Lower leg skin (tissue), 4 donors: Measurements from ENCODE around the gene CMIP. TPM values are rescaled to one million over a fixed set of nuclear protein-coding genes. Genes with fewer than 3 reads are reported as not detected.

ENCODE experiments used
- DNase-seq, 2 donors: peaks; one replicate each; pipeline ENCODE4 v3.0.0-alpha.2; 2019; ENCODE audit warnings: low spot score in 2 of 2
- H3K4me3 ChIP-seq: fragments of 200-600 bp; sonication (generic); 2 replicates; pipeline ENCODE4 v1.5.1; 2017; ENCODE audit warnings: mild to moderate bottlenecking, low read depth; ENCODE audit not compliant: poor library complexity, severe bottlenecking
- POLR2A ChIP-seq, 2 donors: fragments of 450-650 bp; IDR thresholded peaks; one replicate each; pipeline ENCODE4 v1.6.1; 2016 to 2017; ENCODE audit warnings: antibody characterized with exemption in 2 of 2, mild to moderate bottlenecking in 1 of 2, moderate library complexity in 1 of 2
- WGBS, 2 donors: methylation state at CpG; one replicate each; pipeline ENCODE4 v1.1.5; 2018; 5-methylcytosine and 5-hydroxymethylcytosine counted together
- intact Hi-C: fragments of 100-400 bp; cut with DNase I; formaldehyde crosslinking; loops from one replicate; pipeline ENCODE4 v1.15.0; 2023; ENCODE audit warnings: low total_unique reads
- total RNA-seq, 4 donors: library from RNA; depleted of rRNA; stranded (reverse); fragments of >200 nt; gene quantifications; one replicate each; pipeline ENCODE4 v1.1.0, GENCODE V29; 2016
- TF ChIP-seq, protein P1 (sequence below), 3 donors: fragments of 450-650 bp; IDR thresholded peaks; one replicate each; pipeline ENCODE4 v1.5.1; 2016; ENCODE audit warnings: antibody characterized with exemption in 3 of 3, mild to moderate bottlenecking in 3 of 3, moderate library complexity in 2 of 3

Gene CMIP
- total RNA-seq, 4 donors from 2014 or later, result 53.7 to 115 (median 77.4) TPM

DNA sequence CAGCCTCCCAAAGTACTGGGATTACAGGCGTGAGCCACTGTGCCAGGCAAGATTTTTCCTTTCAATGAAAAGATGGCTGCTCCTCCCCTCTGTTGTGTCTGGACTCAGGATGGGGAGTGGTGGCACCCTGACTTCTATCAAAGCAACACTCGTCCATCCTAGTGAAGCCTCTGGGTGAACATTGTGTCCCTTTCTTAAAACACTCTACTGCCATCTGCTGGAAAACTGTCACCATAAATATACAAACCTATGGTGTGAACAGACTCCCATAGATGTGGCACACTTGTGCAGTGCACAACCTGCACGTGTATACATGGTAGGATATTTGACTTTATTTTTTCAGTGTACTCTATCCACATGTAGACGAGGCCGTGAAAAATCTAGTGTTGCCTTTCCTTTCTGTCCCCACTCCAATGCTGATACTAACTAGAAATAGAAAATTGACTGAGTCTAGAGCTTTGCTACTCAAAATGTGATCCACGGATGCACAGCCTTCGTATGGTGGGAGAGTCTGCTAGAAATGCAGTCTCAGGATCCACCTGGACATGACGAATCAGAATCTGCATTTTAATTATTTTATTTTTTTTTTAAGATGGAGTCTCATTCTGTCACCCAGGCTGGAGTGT is 278.6 kb downstream of the CMIP start:
- 36 to 43% methylated on average over 8 of the region's 8 CpGs for WGBS, 2 donors
- no peak for TF ChIP-seq POLR2A (IDR thresholded peaks at IDR 0.05)
- TF ChIP-seq, protein P1, sequence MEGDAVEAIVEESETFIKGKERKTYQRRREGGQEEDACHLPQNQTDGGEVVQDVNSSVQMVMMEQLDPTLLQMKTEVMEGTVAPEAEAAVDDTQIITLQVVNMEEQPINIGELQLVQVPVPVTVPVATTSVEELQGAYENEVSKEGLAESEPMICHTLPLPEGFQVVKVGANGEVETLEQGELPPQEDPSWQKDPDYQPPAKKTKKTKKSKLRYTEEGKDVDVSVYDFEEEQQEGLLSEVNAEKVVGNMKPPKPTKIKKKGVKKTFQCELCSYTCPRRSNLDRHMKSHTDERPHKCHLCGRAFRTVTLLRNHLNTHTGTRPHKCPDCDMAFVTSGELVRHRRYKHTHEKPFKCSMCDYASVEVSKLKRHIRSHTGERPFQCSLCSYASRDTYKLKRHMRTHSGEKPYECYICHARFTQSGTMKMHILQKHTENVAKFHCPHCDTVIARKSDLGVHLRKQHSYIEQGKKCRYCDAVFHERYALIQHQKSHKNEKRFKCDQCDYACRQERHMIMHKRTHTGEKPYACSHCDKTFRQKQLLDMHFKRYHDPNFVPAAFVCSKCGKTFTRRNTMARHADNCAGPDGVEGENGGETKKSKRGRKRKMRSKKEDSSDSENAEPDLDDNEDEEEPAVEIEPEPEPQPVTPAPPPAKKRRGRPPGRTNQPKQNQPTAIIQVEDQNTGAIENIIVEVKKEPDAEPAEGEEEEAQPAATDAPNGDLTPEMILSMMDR (IDR thresholded peaks at IDR 0.05), result peak in 1 of 3 donors; percentile 71
- no peak overlapping the region for H3K4me3 ChIP-seq
- intact Hi-C loops, result loop anchor here (5.0 kb wide), 1 partner anchor 321 kb away; no protein-coding TSS in a partner anchor
- DNase-seq, result peak in 1 of 2 donors; percentile 71

DNA sequence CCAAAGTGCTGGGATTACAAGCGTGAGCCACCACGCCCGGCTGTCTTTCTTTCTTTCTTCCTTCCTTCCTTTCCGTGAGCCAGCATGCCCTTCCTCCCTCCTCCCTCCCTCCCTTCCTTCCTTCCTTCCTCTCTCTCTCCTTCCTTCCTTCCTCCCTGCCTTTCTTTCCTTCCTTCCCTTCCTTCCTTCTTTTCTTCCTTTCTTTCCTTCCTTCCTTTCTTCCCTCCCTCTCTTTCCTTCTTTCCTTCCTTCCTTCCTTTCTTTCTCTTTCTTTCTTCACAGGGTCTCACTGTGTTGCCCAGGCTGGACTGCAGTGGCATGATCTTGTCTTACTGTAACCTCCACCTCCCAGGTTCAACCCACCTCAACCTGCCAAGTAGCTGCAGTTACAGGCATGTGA is 283.8 kb downstream of the CMIP start:
- intact Hi-C loops, result no loop called here

DNA sequence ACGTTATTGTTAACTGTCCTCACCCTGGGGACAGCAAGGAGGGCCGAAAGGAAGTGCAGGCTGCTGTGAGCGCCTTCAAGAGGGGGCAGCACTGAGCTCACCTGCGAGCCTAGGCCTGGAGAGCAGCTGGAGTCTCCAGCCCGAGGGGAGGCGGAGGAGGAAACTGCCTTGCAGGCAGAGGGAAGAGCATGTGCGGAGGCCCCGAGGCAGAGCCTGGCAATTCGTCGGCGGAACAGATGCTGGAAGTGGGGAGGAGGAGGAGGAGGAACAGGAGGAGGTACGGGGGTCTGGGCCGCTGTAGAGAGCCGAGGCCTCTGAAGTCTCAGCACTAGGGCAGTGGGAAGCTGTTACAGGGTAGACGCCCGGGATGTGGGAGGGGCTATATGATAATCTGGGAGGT is 284.8 kb downstream of the CMIP start:
- intact Hi-C loops, result no loop called here
- DNase-seq, result no peak
- whole genome bisulfite sequencing, 2 donors, result 84 to 88% methylated on average over 16 of the region's 16 CpGs
- no peak overlapping the region for H3K4me3 ChIP-seq
- TF ChIP-seq, protein P1 (IDR thresholded peaks at IDR 0.05), result no peak
- TF ChIP-seq POLR2A (IDR thresholded peaks at IDR 0.05), result no peak

More for the DNA sequence above, 283.8 kb downstream of the CMIP start:
- DNase-seq, result no peak
- 43 to 48% methylated on average over 4 of the region's 4 CpGs for WGBS, 2 donors
- TF ChIP-seq, protein P1 (IDR thresholded peaks at IDR 0.05), result no peak
- TF ChIP-seq POLR2A (IDR thresholded peaks at IDR 0.05), result no peak
- no peak overlapping the region for H3K4me3 ChIP-seq

DNA sequence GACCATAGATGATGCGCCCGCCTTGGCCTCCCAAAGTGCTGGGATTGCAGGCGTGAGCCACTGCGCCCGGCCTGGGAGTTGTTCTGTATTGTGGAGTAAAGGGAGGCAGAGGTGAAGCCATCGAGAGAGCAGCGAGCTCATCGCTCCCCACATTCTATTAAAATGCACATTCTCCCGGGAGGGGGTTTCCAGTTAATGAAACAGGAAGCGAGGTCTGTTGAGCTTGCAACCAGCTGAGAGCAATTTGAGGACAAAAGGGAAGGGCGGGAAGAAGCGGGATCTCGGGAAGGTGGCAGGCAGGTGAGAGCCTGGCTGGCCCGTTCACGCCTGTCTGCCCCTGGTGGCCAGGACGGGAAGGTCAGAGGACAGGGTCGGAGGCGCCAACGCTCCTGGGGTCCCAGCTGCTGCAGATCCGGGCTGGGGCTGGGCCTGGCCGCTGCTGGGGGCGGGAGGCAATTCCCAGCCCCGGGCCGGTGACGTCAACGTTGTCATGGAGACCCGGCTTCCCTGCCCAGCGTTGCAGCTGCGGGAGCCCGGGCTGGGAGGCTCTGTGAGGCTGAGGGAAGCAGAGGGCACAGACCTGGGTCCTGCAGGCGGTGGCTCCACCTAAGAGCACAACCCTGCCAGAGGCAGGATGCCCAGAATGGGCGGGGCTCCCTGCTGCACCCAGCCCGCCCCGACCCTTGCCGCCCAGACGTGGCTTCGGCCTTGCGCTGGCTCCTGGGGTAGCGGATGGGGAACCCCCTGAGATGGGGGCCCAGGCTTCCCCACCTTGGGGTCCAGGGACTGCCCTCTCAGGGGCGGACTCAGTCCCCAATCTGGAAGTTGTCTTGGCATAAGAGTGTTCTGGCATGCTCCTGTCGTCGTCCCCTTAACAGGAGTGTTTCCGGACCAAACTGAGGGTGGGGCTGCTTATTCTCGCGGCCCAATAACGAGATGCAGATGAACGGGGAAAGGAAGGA is 285.8 kb downstream of the CMIP start:
- peak overlapping the region; percentile 14 for H3K4me3 ChIP-seq
- intact Hi-C loops, result loop anchor here (10.0 kb wide), 1 partner anchor 526 kb away; no protein-coding TSS in a partner anchor
- TF ChIP-seq POLR2A (IDR thresholded peaks at IDR 0.05), result no peak
- TF ChIP-seq, protein P1 (IDR thresholded peaks at IDR 0.05), result peak in 1 of 3 donors; percentile 69
- peak; percentile 68 to 96 for DNase-seq
- WGBS, 2 donors, result 10 to 15% methylated on average over 33 to 43 of the region's 47 CpGs

DNA sequence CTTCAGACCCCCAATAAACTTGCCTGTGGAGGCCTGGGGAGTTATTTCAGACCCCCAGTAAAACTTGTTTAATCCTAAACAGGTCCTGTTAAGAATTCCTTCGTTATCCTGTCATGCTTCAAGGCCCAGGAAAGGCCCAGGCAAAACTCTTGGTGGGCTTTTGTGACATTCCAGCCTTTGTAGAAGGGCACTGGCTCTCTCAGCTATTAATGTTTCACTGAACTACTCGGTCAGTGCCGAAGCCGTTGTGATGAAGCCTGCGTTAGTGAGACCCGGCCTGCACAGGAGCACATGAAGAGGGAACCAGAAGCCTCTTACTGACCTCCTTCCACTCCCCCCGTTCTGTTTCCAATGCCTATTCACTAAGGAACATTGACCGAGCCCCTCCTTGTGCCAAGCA is 287.0 kb downstream of the CMIP start:
- intact Hi-C loops, result loop anchor here (10.0 kb wide), 1 partner anchor 527 kb away; no protein-coding TSS in a partner anchor
- WGBS, 2 donors, result 94 to 99% methylated on average over 8 of the region's 8 CpGs
- no peak for DNase-seq

DNA sequence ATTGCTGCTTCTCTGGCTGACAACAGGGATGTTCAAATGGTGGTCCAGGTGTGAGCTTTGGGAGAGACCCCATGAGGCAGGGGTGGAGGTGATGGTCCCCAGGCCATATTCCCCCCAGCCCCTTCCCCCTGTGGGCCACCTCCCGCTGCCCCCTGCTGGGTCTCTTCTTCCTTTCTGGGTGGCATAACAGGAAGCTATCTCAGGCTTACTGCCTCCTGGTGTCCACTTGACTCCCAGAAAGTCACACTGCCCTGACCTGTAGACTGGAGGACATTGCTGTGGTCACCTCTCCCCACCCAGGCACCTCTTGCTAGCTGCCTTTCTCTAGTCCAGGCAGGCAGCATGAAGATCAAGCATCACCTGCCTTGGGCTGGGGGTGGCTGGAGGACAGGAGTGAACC is 288.1 kb downstream of the CMIP start:
- intact Hi-C loops, result loop anchor here (10.0 kb wide), 1 partner anchor 528 kb away; no protein-coding TSS in a partner anchor
- DNase-seq, result no peak
- H3K4me3 ChIP-seq, result no peak overlapping the region
- TF ChIP-seq, protein P1 (IDR thresholded peaks at IDR 0.05), result no peak
- TF ChIP-seq POLR2A (IDR thresholded peaks at IDR 0.05), result no peak
- WGBS, 2 donors, result 86 to 91% methylated on average over 1 of the region's 1 CpG

More for the DNA sequence above, 287.0 kb downstream of the CMIP start:
- no peak for TF ChIP-seq POLR2A (IDR thresholded peaks at IDR 0.05)
- H3K4me3 ChIP-seq, result no peak overlapping the region
